Astrocyte (in vitro differentiated cells and primary cell): ENCODE data around the gene DPY30. TPM values are rescaled to one million over a fixed set of nuclear protein-coding genes. Genes with fewer than 3 reads are reported as not detected.
A peak's percentile ranks its signal among the peaks of the same experiment; 100 is the strongest.
"Not testable (repeated sequence)": the region's sequence is repeated elsewhere in the genome, so short reads cannot be mapped to it uniquely, and the experiment has no call there.

ENCODE experiments used
- DNase-seq: peaks from one replicate; pipeline ENCODE4 v3.0.0-alpha.2; 2010; ENCODE audit warnings: low read depth
- FAIRE-seq: peaks from 2 replicates; lab custom pipeline; 2011; peaks lifted over from hg19 to GRCh38; lab: Jason Lieb, UNC
- H2AFZ ChIP-seq: 2 replicates; pipeline ENCODE4 v1.6.0; 2012; ENCODE audit warnings: low read depth, low read length, inconsistent platforms
- H3K27ac ChIP-seq: 2 replicates; pipeline ENCODE4 v1.5.1; 2011; ENCODE audit warnings: low read depth, low read length, inconsistent platforms
- H3K27me3 ChIP-seq: 2 replicates; pipeline ENCODE4 v1.6.0; 2011; ENCODE audit warnings: low read length, inconsistent platforms; ENCODE audit not compliant: insufficient read depth
- H3K36me3 ChIP-seq: 2 replicates; pipeline ENCODE4 v1.5.1; 2011; ENCODE audit warnings: low read length, inconsistent platforms; ENCODE audit not compliant: insufficient read depth
- H3K4me1 ChIP-seq: 2 replicates; pipeline ENCODE4 v1.5.1; 2011; ENCODE audit warnings: low read length, inconsistent platforms; ENCODE audit not compliant: insufficient read depth
- H3K4me2 ChIP-seq: 2 replicates; pipeline ENCODE4 v1.6.0; 2012; ENCODE audit warnings: low read length, inconsistent platforms
- H3K4me3 ChIP-seq: 2 replicates; pipeline ENCODE4 v1.5.1; 2011; ENCODE audit warnings: low read depth, mild to moderate bottlenecking, low read length, inconsistent platforms; ENCODE audit not compliant: insufficient read depth
- H3K79me2 ChIP-seq: 2 replicates; pipeline ENCODE4 v1.6.0; 2012; ENCODE audit warnings: mild to moderate bottlenecking, low read length, inconsistent platforms; ENCODE audit not compliant: insufficient read depth
- H3K9ac ChIP-seq: 2 replicates; pipeline ENCODE4 v1.6.0; 2012; ENCODE audit warnings: mild to moderate bottlenecking, low read length, inconsistent platforms
- H3K9me3 ChIP-seq: 2 replicates; pipeline ENCODE4 v1.5.1; 2012; ENCODE audit warnings: low read depth, mild to moderate bottlenecking, low read length, inconsistent platforms; ENCODE audit not compliant: insufficient read depth
- H4K20me1 ChIP-seq: 2 replicates; pipeline ENCODE4 v1.6.0; 2012; ENCODE audit warnings: low read length, inconsistent platforms; ENCODE audit not compliant: insufficient read depth
- H3K27ac Mint-ChIP-seq: one replicate; pipeline ENCODE4 v1.8.0; 2021; ENCODE audit warnings: mild to moderate bottlenecking, mixed read lengths; ENCODE audit not compliant: unreplicated experiment
- H3K27me3 Mint-ChIP-seq: one replicate; pipeline ENCODE4 v1.8.0; 2021; ENCODE audit warnings: low read depth, mixed read lengths; ENCODE audit not compliant: unreplicated experiment
- H3K36me3 Mint-ChIP-seq: one replicate; pipeline ENCODE4 v1.8.0; 2021; ENCODE audit warnings: low read depth, mixed read lengths; ENCODE audit not compliant: unreplicated experiment
- H3K4me1 Mint-ChIP-seq: one replicate; pipeline ENCODE4 v1.8.0; 2021; ENCODE audit warnings: low read depth, mixed read lengths; ENCODE audit not compliant: unreplicated experiment
- H3K4me3 Mint-ChIP-seq: one replicate; pipeline ENCODE4 v1.8.0; 2021; ENCODE audit warnings: mild to moderate bottlenecking, moderate library complexity, mixed read lengths; ENCODE audit not compliant: unreplicated experiment
- H3K9me3 Mint-ChIP-seq: one replicate; pipeline ENCODE4 v1.8.0; 2021; ENCODE audit warnings: mild to moderate bottlenecking, mixed read lengths; ENCODE audit not compliant: unreplicated experiment
- EZH2 ChIP-seq: IDR thresholded peaks from 2 replicates; pipeline ENCODE4 v1.6.1; 2012; ENCODE audit warnings: mild to moderate bottlenecking, low read length, inconsistent platforms; ENCODE audit not compliant: insufficient read depth
- total RNA-seq: library from RNA; stranded (reverse); gene quantifications from 2 replicates; pipeline ENCODE4 v1.2.1, GENCODE V29; 2021
- TF ChIP-seq, protein P1 (sequence below): IDR thresholded peaks from 2 replicates; pipeline ENCODE4 v1.5.1; 2011; ENCODE audit warnings: low read depth, mild to moderate bottlenecking, inconsistent platforms, low read length, moderate library complexity; ENCODE audit not compliant: insufficient read depth

DPY30 gene
- total RNA-seq, 1 donor from 2014 or later: 71.1 TPM

DNA sequence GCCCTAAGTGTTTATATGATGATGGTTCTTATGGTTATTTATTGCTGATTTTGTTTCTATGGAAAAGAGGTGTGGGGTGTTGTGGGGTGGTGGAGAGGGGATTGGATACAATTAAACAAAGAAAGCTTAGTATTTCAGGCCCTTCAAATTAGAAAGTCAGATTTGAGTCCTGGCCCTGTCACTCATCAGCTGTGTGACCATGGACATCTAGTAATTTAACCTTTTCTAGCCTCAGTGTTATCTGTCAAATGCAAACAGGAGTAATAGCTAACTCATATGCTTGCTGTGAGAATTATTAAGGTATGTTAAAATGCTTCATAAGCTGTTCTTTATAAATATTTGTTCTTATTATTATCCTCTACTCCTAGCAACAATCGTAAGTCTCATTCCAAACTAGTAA, 26.7 kb downstream of the DPY30 start:
- H3K4me3 ChIP-seq: no peak overlapping the region
- TF ChIP-seq EZH2: no peak
- TF ChIP-seq, protein P1, sequence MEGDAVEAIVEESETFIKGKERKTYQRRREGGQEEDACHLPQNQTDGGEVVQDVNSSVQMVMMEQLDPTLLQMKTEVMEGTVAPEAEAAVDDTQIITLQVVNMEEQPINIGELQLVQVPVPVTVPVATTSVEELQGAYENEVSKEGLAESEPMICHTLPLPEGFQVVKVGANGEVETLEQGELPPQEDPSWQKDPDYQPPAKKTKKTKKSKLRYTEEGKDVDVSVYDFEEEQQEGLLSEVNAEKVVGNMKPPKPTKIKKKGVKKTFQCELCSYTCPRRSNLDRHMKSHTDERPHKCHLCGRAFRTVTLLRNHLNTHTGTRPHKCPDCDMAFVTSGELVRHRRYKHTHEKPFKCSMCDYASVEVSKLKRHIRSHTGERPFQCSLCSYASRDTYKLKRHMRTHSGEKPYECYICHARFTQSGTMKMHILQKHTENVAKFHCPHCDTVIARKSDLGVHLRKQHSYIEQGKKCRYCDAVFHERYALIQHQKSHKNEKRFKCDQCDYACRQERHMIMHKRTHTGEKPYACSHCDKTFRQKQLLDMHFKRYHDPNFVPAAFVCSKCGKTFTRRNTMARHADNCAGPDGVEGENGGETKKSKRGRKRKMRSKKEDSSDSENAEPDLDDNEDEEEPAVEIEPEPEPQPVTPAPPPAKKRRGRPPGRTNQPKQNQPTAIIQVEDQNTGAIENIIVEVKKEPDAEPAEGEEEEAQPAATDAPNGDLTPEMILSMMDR: no peak
- FAIRE-seq (no peak), DNase-seq (no peak)
- Mint-ChIP-seq H3K36me3 (peaks cover 3% of the 10 kb centered on the region), H3K27ac (no peak overlapping the region), H3K4me3 (no peak overlapping the region), H3K4me1 (peaks cover 8% of the 10 kb centered on the region), H3K27me3 (no peaks in the 10 kb centered on the region), H3K9me3 (no peaks in the 10 kb centered on the region)
- H3K36me3 ChIP-seq: no peaks in the 10 kb centered on the region
- H3K9ac ChIP-seq: no peak overlapping the region
- H3K27ac ChIP-seq: no peak overlapping the region
- H3K9me3 ChIP-seq: no peaks in the 10 kb centered on the region
- no peaks in the 10 kb centered on the region for H3K27me3 ChIP-seq
- no peak overlapping the region for H3K4me2 ChIP-seq
- H4K20me1 ChIP-seq: peaks cover 17% of the 10 kb centered on the region
- H3K79me2 ChIP-seq: peaks cover 19% of the 10 kb centered on the region
- H3K4me1 ChIP-seq: peaks cover 10% of the 10 kb centered on the region
- H2AFZ ChIP-seq: no peak overlapping the region

GRCh38 chr2:32011485-32011960, 28.1 kb downstream of the DPY30 start:
- H3K27me3 Mint-ChIP-seq: no peaks in the 10 kb centered on the region
- H3K9me3 Mint-ChIP-seq: no peaks in the 10 kb centered on the region
- peaks cover 33% of the 10 kb centered on the region for H3K79me2 ChIP-seq
- no peak for FAIRE-seq
- no peaks in the 10 kb centered on the region for H3K36me3 ChIP-seq
- no peak for TF ChIP-seq EZH2
- H3K4me1 Mint-ChIP-seq: peaks cover 16% of the 10 kb centered on the region
- H3K27me3 ChIP-seq: no peaks in the 10 kb centered on the region
- H4K20me1 ChIP-seq: peaks cover 30% of the 10 kb centered on the region
- peak overlapping the region; percentile 91 for H3K4me3 Mint-ChIP-seq
- no peak for DNase-seq
- no peaks in the 10 kb centered on the region for H3K9me3 ChIP-seq
- H2AFZ ChIP-seq: peak overlapping the region; percentile 76
- H3K27ac ChIP-seq: peak overlapping the region; percentile 85
- H3K4me1 ChIP-seq: peaks cover 10% of the 10 kb centered on the region
- H3K9ac ChIP-seq: peak overlapping the region; percentile 74
- peak overlapping the region; percentile 94 for H3K27ac Mint-ChIP-seq
- peak overlapping the region; percentile 72 for H3K4me3 ChIP-seq
- peak overlapping the region; percentile 86 for H3K4me2 ChIP-seq
- peaks cover 2% of the 10 kb centered on the region for H3K36me3 Mint-ChIP-seq

- H3K79me2 ChIP-seq: peaks cover 39% of the 10 kb centered on the region
- no peaks in the 10 kb centered on the region for H3K36me3 ChIP-seq
- TF ChIP-seq, protein P1: no peak
- TF ChIP-seq EZH2: no peak
- peaks cover 36% of the 10 kb centered on the region for H4K20me1 ChIP-seq
- peak within 1 kb of the TSS; percentile 94 for H3K27ac Mint-ChIP-seq
- DNase-seq: peak; percentile 89
- no peaks in the 10 kb centered on the region for H3K27me3 ChIP-seq
- peaks cover 18% of the 10 kb centered on the region for H3K4me1 Mint-ChIP-seq
- H3K9ac ChIP-seq: peak within 1 kb of the TSS; percentile 91
- H3K27ac ChIP-seq: peak within 1 kb of the TSS; percentile 85
- H3K36me3 Mint-ChIP-seq: no peaks in the 10 kb centered on the region
- peak within 1 kb of the TSS; percentile 91 for H3K4me3 Mint-ChIP-seq
- FAIRE-seq: no peak
- peaks cover 10% of the 10 kb centered on the region for H3K4me1 ChIP-seq
- no peaks in the 10 kb centered on the region for H3K9me3 ChIP-seq
- H3K27me3 Mint-ChIP-seq: no peaks in the 10 kb centered on the region
- H3K4me2 ChIP-seq: peak within 1 kb of the TSS; percentile 89
- H3K9me3 Mint-ChIP-seq: no peaks in the 10 kb centered on the region
- H2AFZ ChIP-seq: peak within 1 kb of the TSS; percentile 76
- H3K4me3 ChIP-seq: peak within 1 kb of the TSS; percentile 74
Measured at GRCh38 chr2:32010670-32011484, 28.7 kb downstream of the DPY30 start, which contains the start of gene MEMO1. MEMO1 (minus strand) TSS chr2:32011008; CDS start chr2:32010247, 761 bp downstream.

DNA sequence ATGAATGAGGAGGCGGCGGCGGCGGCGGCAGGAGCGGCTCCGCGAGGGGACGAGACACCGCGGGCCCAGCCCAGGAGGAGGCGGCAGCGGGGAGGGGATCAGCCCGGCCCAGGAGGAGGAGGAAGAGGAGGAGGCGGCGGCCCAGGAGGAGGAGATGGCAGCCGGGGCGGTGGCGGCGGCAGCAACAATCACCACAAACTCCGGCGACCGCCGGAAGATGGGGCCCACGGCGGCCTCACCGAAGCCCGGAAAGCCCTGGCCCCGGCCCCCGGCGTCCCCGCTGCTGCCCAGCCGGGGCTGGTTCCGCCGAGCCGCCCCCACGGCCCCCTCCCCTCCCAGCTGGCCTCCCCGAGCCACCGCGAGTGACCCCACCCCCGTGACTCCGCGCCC, 29.3 kb downstream of the DPY30 start:
- Histone ChIP-seq H3K79me2 (peaks cover 45% of the 10 kb centered on the region), H4K20me1 (peaks cover 42% of the 10 kb centered on the region), H3K9ac (peak overlapping the region; percentile 48), H3K4me1 (peaks cover 10% of the 10 kb centered on the region)
- H3K4me3 ChIP-seq, H3K9me3 Mint-ChIP-seq, H3K36me3 Mint-ChIP-seq, H2AFZ ChIP-seq, H3K27ac ChIP-seq, H3K36me3 ChIP-seq, H3K27me3 Mint-ChIP-seq, H3K9me3 ChIP-seq, H3K4me2 ChIP-seq, H3K27me3 ChIP-seq, H3K27ac Mint-ChIP-seq, FAIRE-seq: not testable (repeated sequence)
- peak overlapping the region; percentile 50 for H3K4me3 Mint-ChIP-seq
- peaks cover 20% of the 10 kb centered on the region for H3K4me1 Mint-ChIP-seq
- peak; percentile 38 for DNase-seq
